ENCODE results near the gene DIP2C.
"Not testable (repeated sequence)": the region's sequence is repeated elsewhere in the genome, so short reads cannot be mapped to it uniquely, and the experiment has no call there.

Gene DIP2C

DNA sequence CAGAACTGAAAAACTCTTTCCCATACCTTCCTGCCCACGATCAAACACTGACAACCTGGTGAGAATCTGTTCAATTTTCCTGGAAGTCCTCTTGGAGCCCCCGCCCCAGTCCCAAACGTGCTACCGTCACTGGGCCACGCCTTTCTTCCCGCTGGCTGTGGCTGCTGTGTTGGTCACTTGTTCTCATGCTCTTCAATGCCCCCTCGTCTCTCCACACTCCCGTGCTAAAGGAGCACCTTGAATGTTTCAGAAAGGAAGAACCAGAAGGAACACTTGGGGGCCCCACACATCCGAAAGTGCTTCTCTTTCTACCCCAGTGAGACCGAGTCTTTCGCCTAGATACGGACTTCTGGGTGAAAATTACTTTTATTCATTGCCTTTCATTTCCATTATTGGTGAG lies 215.1 kb downstream of the DIP2C start:
- in situ Hi-C loops (cut with MboI; ENCODE audit: low sequenced_read_pairs), result no loop called here

DNA sequence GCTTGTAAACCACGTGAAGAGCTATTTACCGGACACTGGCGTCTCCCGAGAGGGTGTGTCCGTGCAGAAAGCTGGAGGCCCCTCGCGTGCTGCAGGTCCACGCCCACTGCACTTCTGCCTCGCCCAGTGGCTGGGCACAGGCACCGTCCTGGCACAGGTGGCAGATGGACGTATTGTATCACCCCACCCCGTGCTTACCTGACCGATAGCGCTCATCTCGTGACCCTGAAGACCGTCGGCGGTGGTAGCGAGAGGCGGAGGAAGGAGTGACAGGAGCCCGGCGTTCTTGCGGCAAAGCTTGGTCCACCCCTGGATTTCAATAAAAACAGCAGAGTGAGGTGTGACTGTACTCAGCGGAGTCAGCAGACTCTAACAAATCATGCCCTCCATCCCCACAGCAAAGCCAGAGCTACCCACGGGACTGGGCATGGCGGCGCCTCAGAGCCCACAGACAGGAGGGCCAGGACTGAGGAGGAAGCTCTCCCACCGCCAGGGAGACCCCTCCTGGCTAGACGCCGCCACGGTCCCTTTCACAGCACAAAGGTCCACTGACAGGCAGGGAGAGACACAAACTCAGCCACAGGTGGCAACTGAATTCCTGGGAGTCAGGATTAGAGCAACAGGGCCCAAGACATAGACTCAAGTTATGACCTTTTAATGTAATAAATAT lies 217.1 kb downstream of the DIP2C start:
- in situ Hi-C loops (cut with MboI; ENCODE audit: low sequenced_read_pairs), result no loop called here

DNA sequence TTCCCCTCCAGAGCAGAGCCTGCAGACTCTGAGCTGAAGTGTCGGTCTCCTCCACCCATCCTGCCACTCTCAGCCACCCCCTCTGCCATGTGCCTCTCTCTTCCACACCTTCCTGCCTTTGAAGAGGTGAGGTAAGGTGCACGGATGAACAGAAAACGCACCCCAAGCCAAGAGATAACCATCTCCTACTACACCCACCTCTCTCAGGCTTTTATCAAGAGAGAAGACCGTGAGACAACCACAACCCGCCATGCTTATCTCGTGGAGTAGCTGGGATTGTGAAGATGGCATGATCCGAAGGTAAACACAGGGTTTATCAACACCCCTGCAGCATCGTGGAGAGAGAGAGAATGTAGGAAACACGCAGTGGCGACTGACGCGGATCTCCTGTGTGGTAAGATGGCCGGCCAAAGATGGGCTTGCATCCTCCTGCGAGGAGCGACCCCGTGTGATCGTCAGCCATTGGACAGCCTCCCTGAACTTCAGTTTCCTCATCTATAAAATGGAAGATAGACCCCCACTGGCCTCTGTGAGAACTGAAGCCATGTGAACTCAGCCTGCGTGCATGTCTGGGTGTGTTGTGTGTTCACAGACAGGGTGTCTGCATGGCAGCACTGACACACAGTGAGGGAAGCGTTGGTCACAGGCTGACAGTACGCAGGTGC lies 219.0 kb downstream of the DIP2C start:
- in situ Hi-C loops (cut with MboI; ENCODE audit: low sequenced_read_pairs), result no loop called here

DNA sequence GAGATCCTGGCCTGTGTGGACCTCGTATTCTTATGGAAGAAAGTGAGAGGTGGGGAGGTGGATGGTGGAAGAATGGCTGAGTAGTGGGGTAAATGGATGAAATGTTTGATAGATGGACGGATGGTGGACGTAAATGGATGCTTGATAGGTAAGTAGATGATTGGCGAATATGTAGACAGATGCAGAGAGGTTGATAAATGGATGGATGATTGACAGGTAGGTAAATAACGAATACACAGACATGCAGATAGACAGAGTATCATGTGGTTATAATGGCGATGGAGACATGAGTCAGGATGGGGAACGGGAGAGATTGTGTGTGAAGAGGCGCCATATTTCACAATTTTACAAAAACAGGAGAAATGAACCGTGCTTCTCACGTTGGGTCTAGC lies 219.5 kb downstream of the DIP2C start:
- in situ Hi-C loops (cut with MboI; ENCODE audit: low sequenced_read_pairs), result no loop called here

DNA sequence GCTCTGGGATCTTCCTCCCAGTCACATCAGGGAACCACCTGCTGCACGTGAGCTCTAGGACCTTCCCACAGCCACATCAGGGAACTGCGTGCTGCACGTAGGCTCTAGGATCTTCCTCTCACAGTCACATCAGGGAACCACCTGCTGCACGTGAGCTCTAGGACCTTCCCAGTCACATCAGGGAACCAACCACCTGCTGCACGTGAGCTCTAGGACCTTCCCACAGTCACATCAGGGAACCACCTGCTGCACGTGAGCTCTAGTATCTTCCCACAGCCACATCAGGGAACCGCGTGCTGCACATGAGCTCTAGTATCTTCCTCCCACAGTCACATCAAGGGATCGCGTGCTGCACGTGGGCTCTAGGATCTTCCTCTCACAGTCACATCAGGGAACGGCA lies 229.7 kb downstream of the DIP2C start:
- in situ Hi-C loops (cut with MboI; ENCODE audit: low sequenced_read_pairs), result no loop called here

DNA sequence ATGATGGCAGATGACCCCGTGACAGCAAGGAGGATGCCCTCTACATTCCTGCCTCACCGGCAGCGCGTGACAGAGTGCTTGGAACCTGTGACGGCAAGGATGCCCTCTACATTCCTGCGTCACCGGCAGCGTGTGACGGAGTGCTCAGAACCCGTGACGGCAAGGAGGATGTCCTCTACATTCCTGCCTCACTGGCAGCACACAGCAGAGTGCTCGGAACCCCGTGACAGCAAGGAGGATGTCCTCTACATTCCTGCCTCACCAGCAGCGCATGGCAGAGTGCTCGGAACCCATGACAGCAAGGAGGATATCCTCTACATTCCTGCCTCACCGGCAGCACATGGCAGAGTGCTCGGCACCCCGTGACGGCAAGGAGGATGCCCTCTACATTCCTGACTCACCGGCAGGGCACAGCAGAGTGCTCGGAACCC lies 231.0 kb downstream of the DIP2C start:
- in situ Hi-C loops (cut with MboI; ENCODE audit: low sequenced_read_pairs), result no loop called here

DNA sequence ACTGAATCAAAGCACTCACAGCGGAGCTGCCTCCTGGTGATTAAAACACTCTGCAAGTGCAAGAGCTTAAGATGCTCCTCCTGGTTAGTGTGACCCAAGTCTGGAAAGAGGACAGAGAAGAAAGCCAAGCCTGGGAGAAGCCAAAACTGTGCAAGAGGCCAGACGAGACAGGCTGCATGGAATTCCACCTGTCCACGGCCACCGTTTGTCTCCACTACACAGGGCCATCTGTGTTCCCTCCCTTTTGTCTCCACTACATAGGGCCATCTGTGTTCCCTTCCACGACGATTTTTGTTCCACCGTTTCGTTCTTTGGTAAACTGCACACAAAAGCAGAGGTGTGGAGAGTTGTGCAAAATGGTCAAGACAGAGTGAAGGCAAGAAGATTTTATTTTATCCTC lies 233.0 kb downstream of the DIP2C start:
- in situ Hi-C loops (cut with MboI; ENCODE audit: low sequenced_read_pairs), result no loop called here

DNA sequence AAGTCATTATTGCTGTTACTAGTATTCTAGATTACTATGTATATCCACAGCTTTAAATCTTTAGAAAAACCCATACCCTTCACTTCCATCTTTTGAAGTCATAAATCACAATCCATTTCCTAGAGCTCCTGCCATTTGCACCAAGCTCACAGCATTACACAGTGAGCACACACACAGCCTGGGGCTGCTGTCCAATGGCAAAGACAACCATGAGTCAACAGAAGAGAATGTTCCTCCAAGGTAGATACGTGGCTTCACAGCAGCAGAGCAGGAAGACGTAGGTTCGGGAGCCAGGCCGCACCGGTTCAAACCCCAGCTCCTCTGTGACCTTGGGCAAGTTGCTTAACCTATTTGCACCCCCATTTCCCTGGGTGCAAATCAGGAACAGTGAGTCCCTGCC lies 234.6 kb downstream of the DIP2C start:
- in situ Hi-C loops (cut with MboI; ENCODE audit: low sequenced_read_pairs), result no loop called here

DNA sequence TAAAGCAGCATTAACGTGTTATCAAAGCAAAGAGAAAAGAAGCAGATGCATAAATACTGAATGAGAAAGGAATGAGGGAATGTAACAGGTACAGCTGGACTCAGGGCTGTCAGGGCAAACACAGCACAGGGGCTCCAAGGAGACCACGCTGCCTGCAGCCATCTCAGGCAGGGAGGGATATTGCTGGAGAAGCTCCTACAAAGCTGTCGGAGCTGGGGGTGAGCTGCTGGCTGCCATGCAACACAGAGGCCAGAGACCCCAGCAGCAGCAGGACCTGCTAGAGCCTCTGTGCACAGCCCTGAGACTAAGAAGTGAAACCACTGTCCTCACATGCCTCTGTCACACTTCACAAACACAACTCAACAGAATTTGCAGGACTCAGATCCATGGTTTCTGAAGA lies 235.8 kb downstream of the DIP2C start:
- in situ Hi-C loops (cut with MboI; ENCODE audit: low sequenced_read_pairs), result no loop called here

DNA sequence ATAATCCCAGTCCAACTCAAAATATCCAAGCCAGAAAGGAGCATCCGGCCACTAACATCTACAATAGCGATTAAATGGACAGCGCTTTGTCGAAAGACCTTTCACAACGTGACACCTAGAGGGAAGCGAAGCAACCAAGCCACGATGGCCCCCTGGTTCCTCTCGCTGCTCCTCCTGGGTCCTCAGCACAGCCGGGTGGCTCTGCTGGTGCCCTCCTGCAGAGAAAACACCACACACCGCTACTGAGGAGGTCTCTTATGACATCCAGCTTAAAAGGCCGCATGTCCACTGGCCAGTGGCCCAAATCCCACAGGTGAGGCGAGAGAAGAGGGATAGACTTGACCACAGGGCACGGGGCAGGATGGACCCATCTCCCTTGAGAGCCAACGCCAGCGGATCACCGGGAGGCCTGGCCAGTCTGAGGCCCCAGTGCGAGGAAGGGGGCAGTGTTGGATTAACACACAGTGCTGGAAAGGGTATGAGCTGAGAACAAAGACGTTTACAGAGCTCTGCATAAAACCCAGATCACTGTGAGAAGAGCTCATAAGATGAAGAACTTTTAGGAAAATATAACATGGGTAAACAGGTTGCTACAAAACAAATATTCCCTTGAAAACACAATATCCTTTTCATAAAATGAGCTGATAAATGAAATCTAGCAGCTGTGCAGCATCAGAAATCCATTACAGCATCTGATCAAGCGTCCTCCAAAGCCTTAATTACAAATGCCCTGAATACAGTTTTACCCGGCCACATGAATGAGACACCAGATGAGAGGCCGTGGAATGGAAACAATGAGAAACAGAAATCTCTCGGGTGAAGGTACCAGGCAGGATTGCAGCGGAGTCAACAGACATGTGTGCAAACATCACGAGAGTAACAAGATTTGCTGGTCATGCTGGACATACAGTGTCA lies 236.7 kb downstream of the DIP2C start:
- in situ Hi-C loops (cut with MboI; ENCODE audit: low sequenced_read_pairs), result no loop called here

DNA sequence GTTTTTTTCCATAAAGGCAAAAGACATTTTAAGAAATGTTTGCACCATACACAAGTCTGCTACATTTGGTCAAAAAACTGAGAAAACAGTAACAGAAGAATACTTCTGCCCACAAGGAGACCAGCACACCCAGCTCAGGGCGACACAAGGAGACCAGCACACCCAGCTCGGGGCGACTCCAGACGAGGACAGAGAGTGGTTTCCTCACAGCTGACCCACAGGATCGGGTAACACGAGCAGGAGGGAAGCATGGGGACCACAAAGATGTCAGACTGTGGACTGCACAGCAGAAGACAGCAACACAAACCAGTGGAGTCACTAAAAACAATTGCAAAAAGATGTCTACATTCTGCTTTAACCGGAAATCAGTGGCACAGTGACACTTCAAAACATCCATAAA lies 237.6 kb downstream of the DIP2C start:
- in situ Hi-C loops (cut with MboI; ENCODE audit: low sequenced_read_pairs), result no loop called here

DNA sequence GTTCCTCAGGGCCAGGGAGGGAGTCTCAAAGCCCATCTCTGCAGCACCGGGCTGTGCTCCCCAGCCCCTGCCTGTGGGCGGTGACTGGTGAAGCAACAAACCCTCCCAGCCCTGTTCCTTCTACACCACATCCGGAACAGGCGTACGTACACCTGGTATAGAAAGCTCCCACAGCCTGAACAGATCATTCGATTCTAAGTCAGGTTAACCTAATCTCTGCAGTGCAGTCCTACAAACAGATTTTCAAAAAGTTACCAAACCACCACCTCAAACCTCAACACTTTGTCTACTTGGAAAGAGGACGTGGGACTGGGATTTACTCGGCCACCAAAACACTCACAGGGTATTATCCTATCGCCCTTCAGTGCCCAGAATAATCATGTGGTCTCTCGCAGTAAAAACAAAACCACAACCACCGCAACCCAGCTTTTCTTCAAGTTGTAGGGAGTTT lies 238.4 kb downstream of the DIP2C start:
- in situ Hi-C loops (cut with MboI; ENCODE audit: low sequenced_read_pairs), result no loop called here

DNA sequence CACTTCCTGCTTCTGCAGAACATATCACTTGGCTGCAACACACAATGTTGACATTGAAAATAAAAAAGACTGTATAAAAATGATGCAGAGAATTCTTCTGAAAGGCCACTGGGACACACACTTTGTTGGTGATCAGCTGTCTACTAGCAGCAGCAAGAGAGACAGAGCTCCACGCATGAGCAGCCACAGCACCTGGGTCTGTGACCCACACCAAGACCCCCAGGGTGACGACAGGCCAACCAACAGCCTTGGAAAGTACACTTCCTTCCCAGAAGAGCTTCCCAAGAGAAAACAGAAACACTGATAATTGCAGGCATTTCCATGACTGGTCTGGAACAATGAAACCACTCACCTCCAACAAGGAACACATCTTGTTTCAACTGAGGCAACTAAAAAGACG lies 239.0 kb downstream of the DIP2C start:
- in situ Hi-C loops (cut with MboI; ENCODE audit: low sequenced_read_pairs), result no loop called here

DNA sequence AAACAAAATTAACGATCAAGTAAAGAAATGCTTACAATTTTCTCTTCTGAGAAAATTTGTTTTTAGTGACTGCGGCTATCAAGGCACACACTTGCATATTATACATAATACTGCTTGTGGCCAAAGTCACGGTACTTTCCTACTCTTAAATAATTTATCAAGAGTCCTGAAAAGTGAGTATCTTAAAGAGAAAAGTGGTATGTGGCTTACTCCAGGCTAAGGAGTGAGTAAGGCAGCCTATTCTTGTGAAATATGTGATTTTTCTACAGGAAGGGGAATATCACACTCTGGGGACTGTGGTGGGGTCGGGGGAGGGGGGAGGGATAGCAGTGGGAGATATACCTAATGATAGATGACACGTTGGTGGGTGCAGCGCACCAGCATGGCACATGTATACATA lies 240.1 kb downstream of the DIP2C start:
- in situ Hi-C loops (cut with MboI; ENCODE audit: low sequenced_read_pairs), result not testable (repeated sequence)

DNA sequence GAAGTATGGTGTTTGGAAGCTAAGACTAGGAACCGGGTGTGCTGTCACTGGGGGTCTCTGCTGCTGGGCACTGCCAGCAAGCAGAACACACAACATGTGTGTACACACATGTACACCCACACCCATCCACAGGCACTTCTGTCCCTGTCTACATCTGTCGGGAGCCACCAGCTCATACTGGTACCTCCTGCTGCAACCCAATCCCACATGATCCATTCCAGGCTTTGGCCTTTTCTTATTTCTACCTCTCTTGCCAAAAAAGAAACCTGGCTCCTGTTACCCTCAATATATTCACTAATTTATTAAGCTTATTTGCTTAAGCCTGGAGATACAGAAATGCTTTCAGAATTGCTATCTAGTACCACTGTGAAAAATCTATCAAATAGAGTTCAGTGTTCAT lies 246.0 kb downstream of the DIP2C start:
- in situ Hi-C loops (cut with MboI; ENCODE audit: low sequenced_read_pairs), result no loop called here

DNA sequence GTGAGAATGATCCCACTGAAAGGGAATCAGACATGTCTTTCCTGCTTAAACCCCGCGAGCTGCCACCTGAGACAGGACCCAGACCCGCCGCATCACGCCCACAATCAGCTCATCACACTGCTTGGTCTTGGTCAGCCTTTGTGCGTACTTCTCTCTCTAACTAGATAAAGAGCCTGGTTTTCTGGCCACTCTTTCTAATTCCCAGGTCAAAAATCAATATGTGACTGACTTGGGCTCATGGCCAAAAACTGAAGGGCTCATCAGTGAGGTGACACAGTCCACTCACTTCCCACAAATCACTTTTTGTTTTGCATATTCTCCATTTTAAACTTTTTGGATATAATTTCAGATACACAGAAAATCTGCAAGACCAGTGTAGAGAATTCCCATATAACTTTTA lies 247.3 kb downstream of the DIP2C start:
- in situ Hi-C loops (cut with MboI; ENCODE audit: low sequenced_read_pairs), result no loop called here

DNA sequence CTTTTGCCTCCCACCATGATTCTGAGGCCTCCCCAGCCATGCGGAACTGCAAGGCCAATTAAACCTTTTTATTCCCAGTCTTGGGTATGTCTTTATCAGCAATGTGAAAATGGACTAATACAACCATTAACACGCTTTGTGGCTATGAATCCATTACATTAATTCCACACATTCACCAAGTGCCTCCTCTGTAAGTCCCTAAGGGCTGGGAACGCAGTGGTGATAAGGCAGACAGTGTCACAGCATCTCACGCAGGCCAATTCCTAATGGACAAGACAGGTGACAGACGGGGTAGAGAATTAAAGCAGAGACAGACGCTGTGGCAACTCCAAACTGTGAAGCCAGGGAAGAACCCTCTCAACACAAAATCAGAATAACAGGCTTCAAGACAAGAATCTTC lies 247.8 kb downstream of the DIP2C start:
- in situ Hi-C loops (cut with MboI; ENCODE audit: low sequenced_read_pairs), result no loop called here

DNA sequence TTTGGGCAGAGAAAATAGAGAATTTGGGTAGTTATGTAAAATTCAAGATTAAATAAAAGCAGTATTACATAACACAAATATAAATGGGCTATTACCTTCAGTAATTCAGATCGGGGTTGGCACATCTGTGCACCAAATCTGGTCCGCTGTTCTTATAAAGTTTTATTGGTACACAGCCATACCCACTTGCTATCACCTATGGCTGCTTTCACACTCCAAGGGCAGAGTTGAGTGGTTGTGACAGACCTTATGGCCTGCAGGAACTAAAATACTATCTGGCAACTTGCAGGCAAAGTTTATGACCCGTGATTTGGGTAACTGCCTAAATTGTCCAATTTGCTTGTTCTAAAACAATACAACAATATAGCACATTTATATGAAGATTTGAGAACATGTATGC lies 249.3 kb downstream of the DIP2C start:
- in situ Hi-C loops (cut with MboI; ENCODE audit: low sequenced_read_pairs), result no loop called here

DNA sequence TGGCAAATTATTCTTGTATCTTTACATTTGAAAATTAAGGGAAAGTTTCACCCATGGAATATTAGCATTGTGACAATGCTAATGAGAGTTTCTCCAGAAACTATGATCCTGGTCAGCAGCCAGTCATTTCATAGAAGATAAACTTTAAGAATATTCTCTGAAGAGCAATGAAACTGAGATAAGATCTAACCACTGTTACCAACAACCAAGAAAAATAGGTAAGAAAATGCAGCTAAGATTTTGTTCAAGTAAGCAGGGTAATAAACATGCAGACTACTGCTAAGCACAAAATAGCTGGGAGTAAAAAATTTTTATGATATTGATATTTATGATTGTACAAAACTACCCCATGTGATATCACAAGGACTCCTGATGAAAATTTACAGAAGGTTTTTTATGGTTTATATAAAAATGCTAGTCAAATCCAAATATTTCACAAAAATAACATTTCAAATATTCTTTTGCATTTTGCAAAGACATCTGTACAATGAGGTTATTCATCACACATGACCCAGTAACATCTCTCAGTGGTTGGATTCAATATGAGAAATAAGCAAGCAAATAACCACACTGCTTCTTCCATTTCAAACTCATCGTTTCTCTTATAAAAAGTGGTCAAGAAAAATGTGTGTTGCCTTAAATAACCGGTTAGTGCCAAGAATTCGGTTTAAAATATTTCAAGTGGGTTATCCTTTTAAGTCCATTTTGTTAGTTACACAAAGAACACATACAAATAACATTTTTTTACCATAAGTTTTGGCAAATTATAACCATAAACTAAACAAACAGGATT lies 251.6 kb downstream of the DIP2C start:
- in situ Hi-C loops (cut with MboI; ENCODE audit: low sequenced_read_pairs), result no loop called here

DNA sequence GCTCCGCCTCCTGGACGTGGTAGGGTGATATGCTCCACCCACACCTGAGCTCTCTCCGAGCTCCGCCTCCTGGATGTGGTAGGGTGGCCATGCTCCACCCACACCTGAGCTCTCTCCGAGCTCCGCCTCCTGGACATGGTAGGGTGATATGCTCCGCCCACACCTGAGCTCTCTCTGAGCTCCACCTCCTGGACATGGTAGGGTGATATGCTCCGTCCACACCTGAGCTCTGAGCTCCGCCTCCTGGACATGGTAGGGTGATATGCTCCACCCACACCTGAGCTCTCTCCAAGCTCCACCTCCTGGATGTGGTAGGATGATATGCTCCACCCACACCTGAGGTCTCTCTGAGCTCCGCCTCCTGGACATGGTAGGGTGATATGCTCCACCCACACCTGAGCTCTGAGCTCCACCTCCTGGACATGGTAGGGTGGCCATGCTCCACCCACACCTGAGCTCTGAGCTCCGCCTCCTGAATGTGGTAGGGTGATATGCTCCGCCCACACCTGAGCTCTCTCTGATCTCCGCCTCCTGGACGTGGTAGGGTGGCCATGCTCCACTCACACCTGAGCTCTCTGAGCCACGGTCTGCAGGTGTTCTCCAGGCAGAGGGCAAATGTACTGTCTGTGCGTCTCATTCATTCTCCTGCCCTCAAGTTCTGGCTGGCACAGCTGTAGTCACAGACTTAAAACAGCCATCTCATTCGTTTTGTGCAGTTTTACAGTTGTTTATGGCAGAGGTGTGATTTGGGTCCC lies 252.4 kb downstream of the DIP2C start:
- in situ Hi-C loops (cut with MboI; ENCODE audit: low sequenced_read_pairs), result no loop called here
